Measurements from ENCODE around the gene SMIM22. TPM values are rescaled to one million over a fixed set of nuclear protein-coding genes. Genes with fewer than 3 reads are reported as not detected.

Gene SMIM22
- total RNA-seq, 2 donors from 2014 or later: not detected

GRCh38 chr16:4766875-4767628 lies 28.1 kb upstream of the SMIM22 start, which contains the start of gene ZNF500:
Gene ZNF500 (minus strand): TSS chr16:4767162. CDS start chr16:4765978, 1,184 bp downstream.
- H3K27me3 ChIP-seq: no peaks in the 10 kb centered on the region
- H3K4me1 ChIP-seq: peaks cover 0 to 31% of the 10 kb centered on the region in 2 donors
- H3K4me3 ChIP-seq: peak within 1 kb of the TSS; percentile 88 to 100
- H3K9me3 ChIP-seq: no peaks in the 10 kb centered on the region
- peaks cover 18% of the 10 kb centered on the region for H3K36me3 ChIP-seq
- no peak for TF ChIP-seq CTCF (IDR thresholded peaks at IDR 0.05)
- H3K27ac ChIP-seq: peak within 1 kb of the TSS; percentile 74 to 86
- DNase-seq (ENCODE audit: low spot score): peak; percentile 99

- Histone ChIP-seq H3K27ac (peak overlapping the region; percentile 74 to 86), H3K36me3 (peaks cover 11% of the 10 kb centered on the region), H3K4me3 (peak overlapping the region; percentile 44 to 100), H3K9me3 (no peaks in the 10 kb centered on the region), H3K4me1 (peaks cover 0 to 31% of the 10 kb centered on the region in 2 donors), H3K27me3 (no peaks in the 10 kb centered on the region)
- DNase-seq (ENCODE audit: low spot score): no peak
- TF ChIP-seq CTCF (IDR thresholded peaks at IDR 0.05): no peak
Observed at GRCh38 chr16:4767872-4768548, 27.2 kb upstream of the SMIM22 start.

DNA sequence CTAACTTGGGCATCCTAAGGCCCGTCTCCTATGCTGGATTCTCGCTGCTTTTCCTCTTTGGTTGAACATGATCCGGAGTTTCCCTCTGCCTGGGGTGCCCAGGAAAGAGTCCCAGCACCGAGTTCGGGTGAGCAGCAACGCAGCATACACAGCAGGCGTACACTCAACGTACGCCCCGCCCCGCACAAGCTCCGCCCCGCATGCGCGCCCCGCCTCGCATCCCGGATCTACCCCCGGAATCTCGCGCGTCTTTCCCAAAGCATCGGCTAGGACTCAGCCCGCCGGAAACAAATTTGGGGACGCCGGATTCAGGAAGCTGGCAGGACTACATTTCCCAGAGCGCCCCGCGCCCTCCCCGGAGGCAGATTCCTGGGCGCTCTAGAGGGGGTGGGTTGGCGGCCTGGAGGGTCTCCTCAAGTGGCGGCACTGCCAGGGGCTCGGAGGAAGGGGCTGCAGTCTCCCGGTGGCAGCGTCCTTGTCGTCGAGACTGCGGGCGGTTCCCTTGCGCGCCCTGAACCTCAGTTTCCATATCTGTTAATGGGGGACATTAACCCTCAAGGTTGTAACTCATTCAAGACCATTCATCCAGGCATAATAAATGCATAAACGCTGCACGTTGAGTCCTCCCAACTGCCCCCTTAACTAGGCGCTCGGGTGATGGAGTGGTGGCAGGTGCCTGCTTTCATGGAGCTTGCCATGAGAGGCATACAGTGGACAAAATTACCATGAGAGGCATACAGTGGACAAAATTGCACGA lies 26.4 kb upstream of the SMIM22 start:
- peak; percentile 98 for DNase-seq (ENCODE audit: low spot score)
- TF ChIP-seq CTCF (IDR thresholded peaks at IDR 0.05): no peak

GRCh38 chr16:4769306-4769638 lies 25.9 kb upstream of the SMIM22 start:
- Histone ChIP-seq H3K4me1 (peaks cover 0 to 31% of the 10 kb centered on the region in 2 donors), H3K9me3 (no peaks in the 10 kb centered on the region), H3K4me3 (peak overlapping the region in 1 of 2 donors; percentile 100), H3K27ac (peak overlapping the region in 1 of 2 donors; percentile 74), H3K36me3 (peaks cover 2% of the 10 kb centered on the region), H3K27me3 (no peaks in the 10 kb centered on the region)
- no peak for DNase-seq (ENCODE audit: low spot score)
- no peak for TF ChIP-seq CTCF (IDR thresholded peaks at IDR 0.05)

More for the DNA sequence above, 26.4 kb upstream of the SMIM22 start:
- H3K4me1 ChIP-seq: peaks cover 0 to 31% of the 10 kb centered on the region in 2 donors
- peaks cover 7% of the 10 kb centered on the region for H3K36me3 ChIP-seq
- H3K27ac ChIP-seq: peak overlapping the region; percentile 74 to 86
- no peaks in the 10 kb centered on the region for H3K9me3 ChIP-seq
- no peaks in the 10 kb centered on the region for H3K27me3 ChIP-seq
- peak overlapping the region; percentile 44 to 100 for H3K4me3 ChIP-seq

DNA sequence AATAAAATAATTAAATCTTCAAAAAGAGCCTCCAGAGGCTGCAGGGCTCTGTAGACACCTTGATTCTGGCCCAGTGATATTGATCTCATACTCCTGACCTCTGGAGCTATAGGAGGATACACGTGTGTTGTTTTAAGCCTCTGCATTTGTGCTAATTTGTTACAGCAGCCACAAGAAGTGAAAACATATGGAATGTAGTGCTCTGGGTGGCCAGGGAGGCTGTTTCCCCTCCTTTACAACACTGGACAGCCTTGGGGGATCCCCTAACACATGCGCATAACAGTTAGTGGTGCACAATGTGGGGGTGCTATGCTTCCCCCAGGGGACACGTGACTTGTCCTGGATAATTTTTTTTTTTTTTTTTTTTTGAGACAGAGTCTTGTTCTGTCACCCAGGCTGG lies 23.5 kb upstream of the SMIM22 start:
- no peak for DNase-seq (ENCODE audit: low spot score)
- Histone ChIP-seq H3K36me3 (no peaks in the 10 kb centered on the region), H3K4me3 (no peak overlapping the region), H3K9me3 (no peaks in the 10 kb centered on the region), H3K4me1 (peaks cover 0 to 12% of the 10 kb centered on the region in 2 donors), H3K27ac (no peak overlapping the region), H3K27me3 (no peaks in the 10 kb centered on the region)
- TF ChIP-seq CTCF (IDR thresholded peaks at IDR 0.05): no peak

All from right atrium auricular region (tissue), 2 donors.